Keratinocyte (primary cell): Measurements from ENCODE around the gene MARCHF9.

Experiments used
- CTCF ChIP-seq, 3 experiments: IDR thresholded peaks in 1 of 3; conservative IDR thresholded peaks in 1 of 3; optimal IDR thresholded peaks in 1 of 3; 2 replicates in 2 of 3; 3 replicates in 1 of 3; pipeline versions ENCODE3 to v1.5.1; 2011; ENCODE audit warnings: low read length in 3 of 3, mild to moderate bottlenecking in 3 of 3, moderate library complexity in 2 of 3, control low read depth in 1 of 3, inconsistent platforms in 1 of 3; ENCODE audit not compliant: insufficient read depth in 2 of 3; ENCODE audit errors: extremely low read depth in 1 of 3
- EZH2 ChIP-seq: IDR thresholded peaks from one replicate; pipeline ENCODE4 v1.6.1; 2012; ENCODE audit warnings: inconsistent platforms, mild to moderate bottlenecking, low read length, moderate library complexity

- TF ChIP-seq CTCF (optimal IDR thresholded peaks at IDR 0.05 in 1 of 3, IDR thresholded peaks at IDR 0.05 in 1 of 3, conservative IDR thresholded peaks at IDR 0.05 in 1 of 3; ENCODE audit: extremely low read depth in 1 of 3, insufficient read depth in 2 of 3, low read length in 3 of 3) = no peak
- TF ChIP-seq EZH2 = no peak
Observed at GRCh38 chr12:57781801-57782200, 26.9 kb downstream of the MARCHF9 start.
